GM13977 (cell line): ENCODE measurements around the gene CAMK2D.

Experiments
- DNase-seq: peaks from one replicate; pipeline ENCODE4 v3.0.0; 2012; ENCODE audit warnings: low spot score
- in situ Hi-C: fragments of 300-500 bp; cut with MboI; formaldehyde crosslinking; loops from one replicate; pipeline ENCODE4 v1.12.0; 2022; ENCODE audit warnings: low sequenced_read_pairs, low pct_unique_long_range_greater_than_20kb, mixed read lengths, inconsistent platforms; ENCODE audit not compliant: unreplicated experiment
- TF ChIP-seq, protein P1 (sequence below): IDR thresholded peaks from 2 replicates; pipeline ENCODE4 v1.5.1; 2012; ENCODE audit warnings: mild to moderate bottlenecking, control low read depth; ENCODE audit not compliant: insufficient read depth; ENCODE audit errors: extremely low read depth, missing control alignments

The CAMK2D gene

DNA sequence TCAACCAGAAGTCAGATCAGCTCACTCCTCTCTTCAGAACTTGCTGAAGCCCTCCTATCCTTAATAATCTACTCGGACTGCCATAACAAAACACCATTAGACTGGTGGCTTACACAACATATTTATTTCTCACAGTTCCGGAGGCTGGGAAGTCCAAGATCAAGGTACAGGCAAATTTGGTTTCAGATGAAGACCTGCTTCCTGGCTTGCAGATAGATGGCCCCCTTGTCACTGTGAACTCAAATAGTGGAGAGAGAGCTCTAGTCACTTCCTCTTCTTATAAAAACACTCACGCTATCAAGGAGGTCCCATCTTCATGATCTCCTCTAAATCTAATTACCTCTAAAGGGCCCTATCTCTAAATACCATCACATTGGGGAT, 125.1 kb downstream of the CAMK2D start:
- in situ Hi-C loops = no loop called here
- DNase-seq = peak; percentile 22
- TF ChIP-seq, protein P1, sequence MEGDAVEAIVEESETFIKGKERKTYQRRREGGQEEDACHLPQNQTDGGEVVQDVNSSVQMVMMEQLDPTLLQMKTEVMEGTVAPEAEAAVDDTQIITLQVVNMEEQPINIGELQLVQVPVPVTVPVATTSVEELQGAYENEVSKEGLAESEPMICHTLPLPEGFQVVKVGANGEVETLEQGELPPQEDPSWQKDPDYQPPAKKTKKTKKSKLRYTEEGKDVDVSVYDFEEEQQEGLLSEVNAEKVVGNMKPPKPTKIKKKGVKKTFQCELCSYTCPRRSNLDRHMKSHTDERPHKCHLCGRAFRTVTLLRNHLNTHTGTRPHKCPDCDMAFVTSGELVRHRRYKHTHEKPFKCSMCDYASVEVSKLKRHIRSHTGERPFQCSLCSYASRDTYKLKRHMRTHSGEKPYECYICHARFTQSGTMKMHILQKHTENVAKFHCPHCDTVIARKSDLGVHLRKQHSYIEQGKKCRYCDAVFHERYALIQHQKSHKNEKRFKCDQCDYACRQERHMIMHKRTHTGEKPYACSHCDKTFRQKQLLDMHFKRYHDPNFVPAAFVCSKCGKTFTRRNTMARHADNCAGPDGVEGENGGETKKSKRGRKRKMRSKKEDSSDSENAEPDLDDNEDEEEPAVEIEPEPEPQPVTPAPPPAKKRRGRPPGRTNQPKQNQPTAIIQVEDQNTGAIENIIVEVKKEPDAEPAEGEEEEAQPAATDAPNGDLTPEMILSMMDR = peak; percentile 51

DNA sequence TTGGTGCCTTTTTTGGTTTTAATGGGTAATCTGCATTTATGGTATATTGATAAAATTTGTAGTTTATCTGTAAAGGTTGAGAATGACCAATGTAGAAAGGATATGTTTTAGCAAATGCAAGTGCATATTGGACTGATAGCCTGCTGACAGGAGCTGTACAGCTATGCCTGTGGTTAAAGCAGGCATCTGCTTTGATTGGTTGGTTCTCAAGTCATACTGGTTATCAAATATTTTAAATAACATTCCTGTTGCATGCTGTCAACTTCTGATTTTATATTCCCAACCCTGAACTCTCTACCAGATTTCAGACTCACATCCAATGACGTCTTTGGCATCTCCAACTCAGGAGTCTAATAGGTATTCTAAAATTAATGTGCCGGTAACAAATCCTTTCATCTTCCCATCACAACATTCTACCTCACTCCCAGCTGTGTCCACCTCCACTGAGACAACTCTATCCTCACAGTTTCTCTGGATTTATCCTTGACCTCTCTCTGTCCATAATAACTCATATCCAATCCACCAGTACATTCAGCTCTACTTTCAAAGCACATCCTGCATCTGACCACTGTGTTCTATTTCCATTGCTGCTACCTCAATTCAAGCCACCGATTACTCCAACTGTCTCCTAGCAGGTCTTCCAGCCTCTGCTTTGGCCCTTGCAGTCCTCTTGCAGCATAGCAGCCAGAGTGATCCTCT, 125.7 kb downstream of the CAMK2D start:
- in situ Hi-C loops = no loop called here
- TF ChIP-seq, protein P1 = no peak
- no peak for DNase-seq

DNA sequence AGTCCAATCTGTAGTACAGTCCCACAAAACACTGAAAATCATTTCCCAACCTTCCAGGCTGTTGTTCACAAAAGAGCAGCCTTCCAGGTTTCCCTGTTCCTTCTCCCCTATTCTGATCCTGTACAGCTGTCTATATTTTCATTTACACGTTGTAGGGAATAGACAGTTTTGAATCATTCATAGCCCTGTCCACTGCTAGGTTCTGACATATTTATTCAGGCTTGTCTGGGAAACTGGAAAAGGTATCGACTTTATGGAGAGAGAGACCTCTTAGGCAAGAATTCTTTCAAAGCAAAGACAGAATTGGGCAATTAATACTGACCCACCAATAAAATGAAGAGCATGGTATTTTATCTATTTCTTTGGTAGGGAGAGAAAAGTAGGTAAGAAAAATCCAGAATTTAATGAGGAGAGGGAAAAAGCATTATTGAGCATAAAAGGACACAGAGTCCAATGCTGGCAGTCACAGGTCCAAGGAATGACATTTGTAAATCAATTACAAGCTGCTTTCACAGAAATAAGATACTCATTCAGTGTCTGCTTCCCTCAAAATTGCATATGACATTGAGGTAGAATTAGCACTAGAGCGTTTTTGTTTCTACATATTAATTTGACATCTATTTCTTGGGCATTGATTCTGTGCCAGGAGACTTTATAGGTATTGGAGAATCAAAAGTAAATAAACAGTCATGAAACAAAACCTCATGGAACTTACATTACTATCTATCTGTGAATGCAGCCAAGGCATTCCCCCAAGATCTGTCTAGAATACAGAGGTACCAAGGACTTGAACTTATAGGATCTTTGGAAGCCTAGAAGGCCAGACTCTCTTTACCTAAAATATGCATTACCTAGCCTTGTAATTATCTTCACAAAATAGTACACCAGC, 127.2 kb downstream of the CAMK2D start:
- in situ Hi-C loops = no loop called here
- TF ChIP-seq, protein P1 = no peak

DNA sequence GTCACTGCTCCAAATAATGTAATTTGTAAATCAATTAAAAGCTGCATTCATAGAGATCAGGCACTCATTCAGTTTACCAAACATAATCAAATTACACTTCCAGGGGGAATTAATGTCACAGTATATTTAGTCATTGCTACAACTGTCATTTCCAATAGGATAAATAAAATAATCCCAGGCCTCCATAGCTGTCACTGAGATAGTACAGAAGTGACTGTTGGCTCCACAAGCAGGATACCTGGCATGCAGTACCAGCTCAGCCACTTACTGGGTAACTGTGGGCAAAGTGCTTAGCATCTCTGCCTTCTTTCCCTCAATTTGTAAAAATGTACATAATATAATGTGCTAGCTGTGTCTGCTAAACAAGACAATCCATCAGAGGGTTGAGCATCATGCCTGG, 128.1 kb downstream of the CAMK2D start:
- no peak for DNase-seq
- TF ChIP-seq, protein P1 = no peak
- in situ Hi-C loops = no loop called here

More for the DNA sequence above, 127.2 kb downstream of the CAMK2D start:
- no peak for DNase-seq

DNA sequence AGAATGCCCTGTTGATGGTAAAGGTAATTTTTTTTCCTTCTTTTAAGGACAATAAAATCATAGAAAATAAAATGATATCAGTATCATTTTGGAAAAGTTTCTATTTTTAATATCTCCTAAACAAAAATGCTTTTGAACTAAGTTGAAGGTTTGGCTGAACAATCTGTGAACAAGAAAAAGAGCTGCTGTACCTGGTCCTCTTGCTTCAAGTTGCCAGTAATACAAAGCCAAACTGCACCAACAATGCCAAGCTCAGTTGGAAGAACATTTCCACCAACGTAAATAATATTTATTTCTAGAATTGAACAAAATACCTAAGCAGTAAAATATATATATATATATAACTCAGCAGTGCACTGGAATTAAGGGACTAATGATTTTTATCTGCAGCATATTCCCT, 132.8 kb downstream of the CAMK2D start:
- TF ChIP-seq, protein P1 = no peak
- in situ Hi-C loops = no loop called here
- DNase-seq = no peak

DNA sequence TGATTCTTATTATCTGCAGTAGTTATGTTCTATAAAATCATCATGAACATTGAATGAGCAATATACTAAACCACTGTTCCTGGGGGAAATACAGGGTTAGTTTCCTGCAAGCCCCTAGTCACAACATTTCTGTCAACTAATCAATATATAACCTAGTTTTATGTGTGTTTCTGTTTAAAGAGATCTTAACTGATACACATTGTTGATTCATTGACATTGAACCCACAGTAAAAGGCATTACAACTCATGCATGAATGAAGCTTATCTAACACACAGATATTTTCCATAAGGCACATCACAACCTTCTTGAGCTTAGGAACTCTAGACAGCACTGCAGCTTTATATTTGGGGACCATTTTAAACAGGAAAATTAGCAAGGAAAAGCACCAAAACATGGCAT, 134.2 kb downstream of the CAMK2D start:
- in situ Hi-C loops = no loop called here
- TF ChIP-seq, protein P1 = no peak

More for the DNA sequence above, 134.2 kb downstream of the CAMK2D start:
- no peak for DNase-seq
